Measurements from ENCODE around the gene KCNH3. TPM values are rescaled to one million over a fixed set of nuclear protein-coding genes. Genes with fewer than 3 reads are reported as not detected.

Gene KCNH3
- total RNA-seq = 1 to 10 TPM; 2.1 to 3.2 TPM
- 10 to 100 TPM; 10.6 to 11.0 TPM for polyA plus RNA-seq (ENCODE audit: insufficient read length in 2 of 2)
- long read RNA-seq, donor 1, partial matches to known transcripts = 27 of 28 reads
- long read RNA-seq, donor 1, other reads (novel, unspliced or antisense) = 0 of 28 reads
- long read RNA-seq, donor 2, partial matches to known transcripts = 0 of 13 reads
- long read RNA-seq, donor 2, other reads (novel, unspliced or antisense) = 12 of 13 reads
- long read RNA-seq, donor 3 = 0 reads
- long read RNA-seq, donor 4 = 0 reads

- no peaks in the 10 kb centered on the region for H3K9me3 ChIP-seq (ENCODE audit: control insufficient read depth, insufficient read depth, low read length)
- H3K27me3 ChIP-seq (ENCODE audit: control insufficient read depth, insufficient read depth, low read length) = peaks cover 49% of the 10 kb centered on the region
- H3K27ac ChIP-seq (ENCODE audit: low read depth, low read length) = no peak within 1 kb of the TSS
- no peaks in the 10 kb centered on the region for H3K36me3 ChIP-seq (ENCODE audit: control insufficient read depth, insufficient read depth, low read length)
- WGBS (ENCODE audit: insufficient coverage) = under 1% methylated on average over 99 of the region's 107 CpGs
- H3K4me3 ChIP-seq (ENCODE audit: low read depth, low read length) = peak within 1 kb of the TSS; percentile 37
- DNase-seq (ENCODE audit: low read depth in 4 of 6, low spot score in 6 of 6) = peak in 2 of 6 donors; percentile 89 to 93
- peaks cover 23% of the 10 kb centered on the region for H3K4me1 ChIP-seq (ENCODE audit: control insufficient read depth, insufficient read depth, low read length)
Observed at GRCh38 chr12:49538510-49539403, at the start of gene KCNH3. KCNH3 (plus strand) TSS chr12:49539030; CDS start chr12:49539417, 387 bp downstream.

GRCh38 chr12:49489154-49489553, 49.7 kb upstream of the KCNH3 start:
- Histone ChIP-seq H3K9me3 (ENCODE audit: control insufficient read depth, insufficient read depth, low read length) (no peaks in the 10 kb centered on the region), H3K27me3 (ENCODE audit: control insufficient read depth, insufficient read depth, low read length) (no peaks in the 10 kb centered on the region), H3K4me1 (ENCODE audit: control insufficient read depth, insufficient read depth, low read length) (no peaks in the 10 kb centered on the region), H3K36me3 (ENCODE audit: control insufficient read depth, insufficient read depth, low read length) (peaks cover 12% of the 10 kb centered on the region), H3K4me3 (ENCODE audit: low read depth, low read length) (no peak overlapping the region), H3K27ac (ENCODE audit: low read depth, low read length) (no peak overlapping the region)
- no peak for DNase-seq (ENCODE audit: low read depth in 4 of 6, low spot score in 6 of 6)
- no CpG with 5 or more reads among the region's 3 CpGs for WGBS (ENCODE audit: insufficient coverage)

- H3K36me3 ChIP-seq (ENCODE audit: control insufficient read depth, insufficient read depth, low read length) = peaks cover 12% of the 10 kb centered on the region
- no CpG with 5 or more reads among the region's 4 CpGs for WGBS (ENCODE audit: insufficient coverage)
- no peaks in the 10 kb centered on the region for H3K4me1 ChIP-seq (ENCODE audit: control insufficient read depth, insufficient read depth, low read length)
- no peak overlapping the region for H3K27ac ChIP-seq (ENCODE audit: low read depth, low read length)
- no peaks in the 10 kb centered on the region for H3K27me3 ChIP-seq (ENCODE audit: control insufficient read depth, insufficient read depth, low read length)
- peak in 1 of 6 donors; percentile 10 for DNase-seq (ENCODE audit: low read depth in 4 of 6, low spot score in 6 of 6)
- no peaks in the 10 kb centered on the region for H3K9me3 ChIP-seq (ENCODE audit: control insufficient read depth, insufficient read depth, low read length)
- no peak overlapping the region for H3K4me3 ChIP-seq (ENCODE audit: low read depth, low read length)
Observed at GRCh38 chr12:49489720-49490119, 49.1 kb upstream of the KCNH3 start.

GRCh38 chr12:49491823-49492222, 47.0 kb upstream of the KCNH3 start:
- no peak for DNase-seq (ENCODE audit: low read depth in 4 of 6, low spot score in 6 of 6)
- Histone ChIP-seq H3K9me3 (ENCODE audit: control insufficient read depth, insufficient read depth, low read length) (no peaks in the 10 kb centered on the region), H3K4me3 (ENCODE audit: low read depth, low read length) (no peak overlapping the region), H3K27me3 (ENCODE audit: control insufficient read depth, insufficient read depth, low read length) (no peaks in the 10 kb centered on the region), H3K4me1 (ENCODE audit: control insufficient read depth, insufficient read depth, low read length) (no peaks in the 10 kb centered on the region), H3K36me3 (ENCODE audit: control insufficient read depth, insufficient read depth, low read length) (peaks cover 5% of the 10 kb centered on the region), H3K27ac (ENCODE audit: low read depth, low read length) (no peak overlapping the region)
- WGBS (ENCODE audit: insufficient coverage) = no CpG with 5 or more reads among the region's 1 CpG

- H3K36me3 ChIP-seq (ENCODE audit: control insufficient read depth, insufficient read depth, low read length) = peaks cover 5% of the 10 kb centered on the region
- WGBS (ENCODE audit: insufficient coverage) = no CpG with 5 or more reads among the region's 2 CpGs
- no peak overlapping the region for H3K27ac ChIP-seq (ENCODE audit: low read depth, low read length)
- no peak overlapping the region for H3K4me3 ChIP-seq (ENCODE audit: low read depth, low read length)
- H3K27me3 ChIP-seq (ENCODE audit: control insufficient read depth, insufficient read depth, low read length) = no peaks in the 10 kb centered on the region
- DNase-seq (ENCODE audit: low read depth in 4 of 6, low spot score in 6 of 6) = no peak
- no peaks in the 10 kb centered on the region for H3K9me3 ChIP-seq (ENCODE audit: control insufficient read depth, insufficient read depth, low read length)
- H3K4me1 ChIP-seq (ENCODE audit: control insufficient read depth, insufficient read depth, low read length) = no peaks in the 10 kb centered on the region
Observed at GRCh38 chr12:49493900-49494299, 44.9 kb upstream of the KCNH3 start.

GRCh38 chr12:49496417-49497360, 42.1 kb upstream of the KCNH3 start:
- Histone ChIP-seq H3K27ac (ENCODE audit: low read depth, low read length) (peak overlapping the region; percentile 19), H3K4me3 (ENCODE audit: low read depth, low read length) (no peak overlapping the region), H3K4me1 (ENCODE audit: control insufficient read depth, insufficient read depth, low read length) (no peaks in the 10 kb centered on the region), H3K36me3 (ENCODE audit: control insufficient read depth, insufficient read depth, low read length) (peaks cover 7% of the 10 kb centered on the region), H3K27me3 (ENCODE audit: control insufficient read depth, insufficient read depth, low read length) (no peaks in the 10 kb centered on the region), H3K9me3 (ENCODE audit: control insufficient read depth, insufficient read depth, low read length) (no peaks in the 10 kb centered on the region)
- DNase-seq (ENCODE audit: low read depth in 4 of 6, low spot score in 6 of 6) = peak in 4 of 6 donors; percentile 13 to 69 (median 48)
- WGBS (ENCODE audit: insufficient coverage) = 21% methylated on average over 2 of the region's 10 CpGs

GRCh38 chr12:49501895-49502294, 36.9 kb upstream of the KCNH3 start:
- no peak overlapping the region for H3K4me3 ChIP-seq (ENCODE audit: low read depth, low read length)
- no peak overlapping the region for H3K27ac ChIP-seq (ENCODE audit: low read depth, low read length)
- H3K4me1 ChIP-seq (ENCODE audit: control insufficient read depth, insufficient read depth, low read length) = no peaks in the 10 kb centered on the region
- DNase-seq (ENCODE audit: low read depth in 4 of 6, low spot score in 6 of 6) = no peak
- peaks cover 9% of the 10 kb centered on the region for H3K36me3 ChIP-seq (ENCODE audit: control insufficient read depth, insufficient read depth, low read length)
- no peaks in the 10 kb centered on the region for H3K9me3 ChIP-seq (ENCODE audit: control insufficient read depth, insufficient read depth, low read length)
- no peaks in the 10 kb centered on the region for H3K27me3 ChIP-seq (ENCODE audit: control insufficient read depth, insufficient read depth, low read length)
- WGBS (ENCODE audit: insufficient coverage) = 100% methylated on average over 1 of the region's 1 CpG

- no peaks in the 10 kb centered on the region for H3K4me1 ChIP-seq (ENCODE audit: control insufficient read depth, insufficient read depth, low read length)
- no peak overlapping the region for H3K4me3 ChIP-seq (ENCODE audit: low read depth, low read length)
- H3K27me3 ChIP-seq (ENCODE audit: control insufficient read depth, insufficient read depth, low read length) = no peaks in the 10 kb centered on the region
- no peak for DNase-seq (ENCODE audit: low read depth in 4 of 6, low spot score in 6 of 6)
- H3K27ac ChIP-seq (ENCODE audit: low read depth, low read length) = no peak overlapping the region
- WGBS (ENCODE audit: insufficient coverage) = 100% methylated on average over 1 of the region's 1 CpG
- peaks cover 9% of the 10 kb centered on the region for H3K36me3 ChIP-seq (ENCODE audit: control insufficient read depth, insufficient read depth, low read length)
- no peaks in the 10 kb centered on the region for H3K9me3 ChIP-seq (ENCODE audit: control insufficient read depth, insufficient read depth, low read length)
Observed at GRCh38 chr12:49502590-49502989, 36.2 kb upstream of the KCNH3 start.

GRCh38 chr12:49503674-49504180, 35.1 kb upstream of the KCNH3 start:
- no peaks in the 10 kb centered on the region for H3K9me3 ChIP-seq (ENCODE audit: control insufficient read depth, insufficient read depth, low read length)
- H3K4me1 ChIP-seq (ENCODE audit: control insufficient read depth, insufficient read depth, low read length) = no peaks in the 10 kb centered on the region
- WGBS (ENCODE audit: insufficient coverage) = 37% methylated on average over 3 of the region's 5 CpGs
- H3K36me3 ChIP-seq (ENCODE audit: control insufficient read depth, insufficient read depth, low read length) = peaks cover 9% of the 10 kb centered on the region
- no peak overlapping the region for H3K27ac ChIP-seq (ENCODE audit: low read depth, low read length)
- H3K4me3 ChIP-seq (ENCODE audit: low read depth, low read length) = no peak overlapping the region
- H3K27me3 ChIP-seq (ENCODE audit: control insufficient read depth, insufficient read depth, low read length) = no peaks in the 10 kb centered on the region
- DNase-seq (ENCODE audit: low read depth in 4 of 6, low spot score in 6 of 6) = peak in 1 of 6 donors; percentile 52

All from spinal cord (tissue), 10 donors.